Posterior cingulate gyrus (tissue), 11 donors: ENCODE measurements around the gene N4BP2.

ENCODE experiments used
- DNase-seq, 10 donors: peaks; one replicate each; pipeline versions ENCODE4 v3.0.0 to v3.0.0-alpha.2; 2020 to 2021; ENCODE audit warnings: mixed read lengths in 3 of 10
- intact Hi-C: fragments of 100-400 bp; cut with DNase I; formaldehyde crosslinking; loops from one replicate; pipeline ENCODE4 v1.15.1; 2023

Gene N4BP2

GRCh38 chr4:40187386-40187906, 130.8 kb downstream of the N4BP2 start:
- intact Hi-C loops = no loop called here

GRCh38 chr4:40190019-40190418, 133.4 kb downstream of the N4BP2 start:
- DNase-seq = no peak
- intact Hi-C loops = no loop called here

More at GRCh38 chr4:40187386-40187906, 130.8 kb downstream of the N4BP2 start:
- no peak for DNase-seq

DNA sequence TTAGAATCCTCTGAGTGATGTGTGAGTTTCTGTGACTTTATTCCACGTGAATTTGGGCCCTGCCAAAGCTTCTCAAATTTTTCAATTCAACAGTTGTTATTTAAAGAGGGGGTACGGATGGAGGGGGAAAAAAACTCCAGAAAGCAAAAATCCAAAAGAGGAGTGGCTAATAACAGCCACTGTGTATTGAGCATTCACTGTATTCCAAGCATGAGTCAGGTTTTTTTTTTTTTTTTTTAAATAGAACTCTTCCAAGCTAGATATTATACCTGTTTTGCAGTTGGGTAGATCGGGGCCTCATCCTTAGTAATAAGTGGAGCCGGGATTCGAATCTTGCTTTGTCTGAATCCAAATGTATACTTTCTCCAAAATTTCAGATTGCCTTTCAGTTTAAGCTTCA, 133.8 kb downstream of the N4BP2 start:
- no peak for DNase-seq
- intact Hi-C loops = no loop called here

DNA sequence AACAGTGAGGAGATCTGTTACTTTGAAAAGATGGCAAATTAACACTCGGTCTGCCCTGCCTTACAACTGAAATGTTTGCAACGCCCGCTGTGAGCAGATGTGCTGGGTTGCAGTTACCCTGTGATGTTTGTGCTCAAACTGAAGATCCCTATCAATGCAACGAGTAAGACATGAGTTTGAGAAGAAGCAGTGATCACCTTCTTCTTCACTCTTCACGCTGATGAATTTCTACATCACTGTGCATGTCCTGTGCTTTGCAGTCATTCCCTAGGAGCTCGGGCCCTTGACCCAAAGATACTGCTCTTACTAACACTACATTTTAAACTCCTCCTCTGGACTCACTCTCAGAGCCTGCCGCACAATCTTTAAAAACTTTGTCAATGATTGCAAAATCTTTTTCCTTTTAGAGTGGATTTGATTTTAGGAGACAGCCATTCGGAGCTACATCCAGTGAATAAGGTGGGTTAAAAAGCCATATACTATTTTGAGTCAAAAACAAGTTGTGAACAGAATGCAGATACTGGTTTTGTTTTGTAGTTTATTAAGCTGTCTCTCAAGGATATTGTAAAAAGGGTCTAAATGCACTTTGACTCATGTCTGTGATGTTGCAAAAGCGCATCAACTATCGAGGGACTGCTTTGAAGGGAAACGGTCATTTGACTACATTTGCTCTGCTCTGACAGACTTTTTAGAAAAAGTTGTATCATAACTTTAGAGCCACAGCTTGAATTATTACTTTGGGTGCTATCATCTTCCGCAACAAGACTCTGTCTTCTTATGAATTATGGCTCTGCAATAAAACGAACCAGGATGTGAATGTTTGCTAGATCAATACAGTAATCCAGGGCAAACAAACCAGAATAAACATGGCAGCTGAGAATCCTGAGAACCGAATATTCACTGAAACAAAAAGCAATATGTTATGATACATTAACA, 134.5 kb downstream of the N4BP2 start:
- intact Hi-C loops = no loop called here

DNA sequence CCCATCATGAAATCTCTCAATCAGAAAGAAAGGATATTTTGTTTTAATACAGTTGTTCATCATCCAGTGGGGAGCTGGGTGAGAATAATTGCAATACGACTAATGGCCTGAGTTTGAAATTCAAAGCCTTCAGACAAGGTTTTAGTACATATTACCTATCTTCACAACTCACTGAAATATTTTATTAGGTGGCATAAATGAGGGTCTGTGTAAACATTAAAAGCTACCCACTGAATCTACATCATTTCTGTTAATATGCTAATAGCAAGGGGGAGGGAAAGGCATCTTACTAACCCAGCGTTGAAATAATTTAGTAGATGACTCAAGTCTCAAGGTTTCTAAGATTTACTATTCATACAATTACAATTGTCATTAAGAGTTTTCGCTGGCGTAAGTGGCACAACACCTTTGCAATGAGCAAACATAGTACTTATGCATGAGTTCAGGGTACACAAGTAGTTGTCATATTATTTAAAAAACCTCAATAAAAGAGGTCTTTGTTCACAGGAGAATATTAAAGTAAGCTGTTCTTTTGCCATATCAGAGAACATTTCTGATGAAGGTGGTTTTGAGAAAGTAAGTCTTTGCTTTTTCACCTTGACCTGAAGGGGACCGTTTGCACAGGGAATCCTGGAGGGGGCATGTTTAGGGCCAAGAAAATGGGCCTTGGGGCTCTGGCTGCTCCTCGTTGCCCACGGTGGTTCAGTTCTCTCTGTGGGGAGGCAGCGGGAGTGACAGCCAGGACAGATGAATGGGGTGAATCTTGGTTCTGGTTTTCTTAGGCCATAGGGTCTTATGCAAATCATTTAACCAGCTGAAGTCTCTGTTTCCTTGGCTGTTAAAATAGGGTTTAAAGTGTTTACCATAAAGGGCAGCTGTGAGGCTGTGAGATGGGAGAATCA, 135.7 kb downstream of the N4BP2 start:
- intact Hi-C loops = no loop called here
- DNase-seq = no peak

More for the DNA sequence above, 134.5 kb downstream of the N4BP2 start:
- DNase-seq = no peak

GRCh38 chr4:40193016-40193571, 136.4 kb downstream of the N4BP2 start:
- DNase-seq = no peak
- intact Hi-C loops = no loop called here

- intact Hi-C loops = no loop called here
- no peak for DNase-seq
Observed at GRCh38 chr4:40193578-40193977, 136.9 kb downstream of the N4BP2 start.

- intact Hi-C loops = no loop called here
- DNase-seq = no peak
Observed at GRCh38 chr4:40194602-40195161, 138.0 kb downstream of the N4BP2 start.

GRCh38 chr4:40195182-40196177, 138.8 kb downstream of the N4BP2 start:
- no peak for DNase-seq
- intact Hi-C loops = no loop called here

DNA sequence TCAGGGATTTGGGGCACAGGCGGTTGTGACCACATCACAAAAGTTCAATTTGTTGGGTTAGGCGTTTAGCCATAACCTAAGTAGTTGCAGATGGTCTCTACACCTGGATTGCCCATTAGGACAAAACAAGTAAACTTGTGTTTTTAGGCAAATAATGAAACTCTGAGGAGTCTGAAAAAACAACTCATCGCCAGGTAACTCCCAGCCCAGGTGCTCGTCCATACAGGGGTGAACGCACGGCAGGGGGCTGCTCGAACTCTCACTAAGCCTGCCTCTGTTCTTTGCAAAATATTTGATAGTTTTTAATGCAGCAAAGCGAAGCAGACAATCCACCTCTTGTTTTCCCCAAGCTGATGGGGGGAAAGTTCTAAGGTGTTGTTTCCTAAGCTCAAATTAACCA, 139.6 kb downstream of the N4BP2 start:
- no peak for DNase-seq
- intact Hi-C loops = no loop called here

DNA sequence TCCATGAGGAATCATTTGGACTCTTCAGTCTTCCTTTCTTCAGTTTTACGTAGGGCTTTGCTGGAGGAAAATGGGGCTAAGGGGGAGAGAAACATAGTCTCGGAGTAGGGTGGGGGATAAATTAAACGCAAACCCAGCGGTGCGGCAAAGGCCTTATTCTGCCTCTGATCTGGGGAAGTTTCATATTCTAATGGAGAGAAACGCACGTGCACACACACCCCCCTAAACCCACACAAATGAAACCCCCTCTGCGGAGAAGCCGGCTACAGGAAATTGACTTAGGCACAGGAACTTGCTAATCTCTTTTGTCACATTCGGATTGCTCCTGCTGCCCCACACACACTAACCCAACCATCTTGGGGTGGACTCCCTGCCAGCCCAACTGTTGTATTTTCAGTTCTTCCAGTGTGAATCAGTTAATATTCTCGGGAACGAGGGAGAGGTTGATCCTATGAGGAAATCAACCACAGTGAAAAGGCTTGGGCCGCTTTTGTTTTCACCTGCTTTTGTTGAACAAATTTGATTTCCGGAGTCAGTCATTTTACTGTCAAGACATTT, 140.2 kb downstream of the N4BP2 start, which contains the start of gene RHOH:
Gene RHOH (plus strand): TSS at position 308 of the 558 bp plus-strand sequence. CDS start 46,356 bp downstream, outside the sequence.
- intact Hi-C loops = no loop called here
- no peak for DNase-seq

- intact Hi-C loops = no loop called here
- DNase-seq = no peak
Observed at GRCh38 chr4:40197879-40198689, 141.4 kb downstream of the N4BP2 start.

- intact Hi-C loops = no loop called here
- no peak for DNase-seq
Observed at GRCh38 chr4:40199179-40199670, 142.6 kb downstream of the N4BP2 start.

GRCh38 chr4:40199999-40200874, 143.6 kb downstream of the N4BP2 start:
- no peak for DNase-seq

DNA sequence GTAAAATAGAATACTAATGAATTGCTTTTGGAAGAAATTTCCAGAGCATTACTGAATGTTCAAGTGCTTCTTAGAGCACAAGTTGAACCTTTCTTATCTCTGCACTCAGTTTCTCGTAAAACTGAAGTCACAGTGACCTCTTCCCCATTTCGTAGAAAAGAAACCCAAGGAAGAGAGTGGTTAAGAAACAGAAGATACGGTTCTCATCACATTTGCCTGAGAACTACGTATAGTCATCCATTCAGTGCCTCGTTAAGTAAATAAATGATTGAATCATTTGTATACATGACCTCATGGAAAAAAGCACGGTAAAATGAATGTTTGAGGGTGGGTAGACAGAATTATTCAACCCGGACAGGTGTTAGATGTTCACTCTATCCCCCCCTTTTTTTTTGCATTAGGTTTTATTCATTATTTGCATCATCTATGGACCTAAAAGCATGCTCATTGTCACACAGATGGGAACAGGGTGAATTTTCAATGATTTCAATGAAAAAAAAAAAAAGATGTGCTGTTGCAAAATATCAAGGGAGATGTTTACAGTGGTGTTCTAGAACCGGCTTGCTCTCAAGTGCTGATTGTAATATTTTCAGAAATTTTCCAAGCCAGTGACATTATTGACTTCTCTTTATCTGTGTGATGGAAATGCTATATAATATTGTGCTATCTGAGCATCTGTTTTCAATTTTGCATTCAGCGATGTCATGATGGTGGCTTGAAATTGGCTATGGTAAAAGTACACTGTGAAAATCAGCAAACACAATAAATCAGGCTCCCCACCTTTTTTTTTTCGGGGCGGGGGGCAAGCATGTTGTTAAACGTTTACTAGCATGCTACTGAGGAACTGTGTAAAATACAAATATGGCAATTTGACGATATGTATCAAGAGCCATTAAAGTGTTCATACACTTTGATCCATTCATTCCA, 144.5 kb downstream of the N4BP2 start:
- DNase-seq = no peak
- intact Hi-C loops = no loop called here

More at GRCh38 chr4:40199999-40200874, 143.6 kb downstream of the N4BP2 start:
- intact Hi-C loops = no loop called here

DNA sequence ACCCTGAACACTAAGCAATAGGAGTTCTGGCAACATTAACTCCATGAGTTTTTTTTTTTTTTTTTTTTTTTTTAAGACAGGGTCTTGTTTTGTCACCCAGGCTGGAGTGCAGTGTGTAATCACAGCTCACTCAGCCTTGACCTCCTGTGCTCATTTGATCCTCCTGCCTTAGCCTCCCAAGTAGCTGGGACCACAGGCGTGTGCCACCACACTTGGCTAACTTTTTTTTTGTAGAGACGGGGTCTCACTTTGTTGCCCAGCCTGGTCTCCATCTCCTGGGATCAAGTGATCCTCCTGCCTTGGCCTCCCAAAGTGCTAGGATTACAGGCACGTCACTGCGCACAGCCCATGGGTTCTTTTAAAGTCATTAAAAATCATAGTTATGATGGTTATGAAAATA, 145.2 kb downstream of the N4BP2 start:
- intact Hi-C loops = no loop called here
- DNase-seq = no peak
